ENCODE results near the gene CANX.

- TF ChIP-seq, protein P1, sequence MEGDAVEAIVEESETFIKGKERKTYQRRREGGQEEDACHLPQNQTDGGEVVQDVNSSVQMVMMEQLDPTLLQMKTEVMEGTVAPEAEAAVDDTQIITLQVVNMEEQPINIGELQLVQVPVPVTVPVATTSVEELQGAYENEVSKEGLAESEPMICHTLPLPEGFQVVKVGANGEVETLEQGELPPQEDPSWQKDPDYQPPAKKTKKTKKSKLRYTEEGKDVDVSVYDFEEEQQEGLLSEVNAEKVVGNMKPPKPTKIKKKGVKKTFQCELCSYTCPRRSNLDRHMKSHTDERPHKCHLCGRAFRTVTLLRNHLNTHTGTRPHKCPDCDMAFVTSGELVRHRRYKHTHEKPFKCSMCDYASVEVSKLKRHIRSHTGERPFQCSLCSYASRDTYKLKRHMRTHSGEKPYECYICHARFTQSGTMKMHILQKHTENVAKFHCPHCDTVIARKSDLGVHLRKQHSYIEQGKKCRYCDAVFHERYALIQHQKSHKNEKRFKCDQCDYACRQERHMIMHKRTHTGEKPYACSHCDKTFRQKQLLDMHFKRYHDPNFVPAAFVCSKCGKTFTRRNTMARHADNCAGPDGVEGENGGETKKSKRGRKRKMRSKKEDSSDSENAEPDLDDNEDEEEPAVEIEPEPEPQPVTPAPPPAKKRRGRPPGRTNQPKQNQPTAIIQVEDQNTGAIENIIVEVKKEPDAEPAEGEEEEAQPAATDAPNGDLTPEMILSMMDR (IDR thresholded peaks at IDR 0.05) = no peak
- TF ChIP-seq POLR2A (IDR thresholded peaks at IDR 0.05) = no peak
These were observed 60.2 kb downstream of the CANX start for GRCh38 chr5:179758955-179759354.
